ENCODE data around the gene DDX1. TPM values are rescaled to one million over a fixed set of nuclear protein-coding genes. Genes with fewer than 3 reads are reported as not detected.

Gene DDX1
- total RNA-seq, 4 donors from 2014 or later, result 23.8 to 93.1 (median 56.6) TPM

DNA sequence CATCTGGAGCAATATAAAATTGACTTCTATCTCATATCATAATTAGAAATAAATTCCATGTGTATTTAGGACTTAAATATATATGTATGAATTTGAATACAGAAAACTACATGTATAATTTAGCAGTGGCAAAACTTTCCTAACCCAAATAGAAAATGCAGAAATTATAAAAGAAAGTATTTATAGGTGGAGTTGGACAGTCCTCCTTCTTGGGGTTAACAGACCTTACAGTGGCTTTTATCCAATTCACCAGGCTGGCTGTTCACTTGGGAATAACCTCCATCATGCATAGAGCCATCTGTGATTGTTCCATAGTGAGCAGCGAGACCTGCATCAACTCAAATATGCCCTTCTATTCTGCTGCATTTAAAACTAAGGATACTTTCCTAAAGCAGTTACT is 8.3 kb downstream of the DDX1 start:
- Histone ChIP-seq H3K4me1 (no peaks in the 10 kb centered on the region), H3K27ac (no peak overlapping the region), H3K36me3 (no peaks in the 10 kb centered on the region), H3K27me3 (no peaks in the 10 kb centered on the region), H3K9me3 (no peaks in the 10 kb centered on the region), H3K4me3 (no peak overlapping the region)
- no peak for TF ChIP-seq POLR2A (IDR thresholded peaks at IDR 0.05)
- TF ChIP-seq, protein P1, sequence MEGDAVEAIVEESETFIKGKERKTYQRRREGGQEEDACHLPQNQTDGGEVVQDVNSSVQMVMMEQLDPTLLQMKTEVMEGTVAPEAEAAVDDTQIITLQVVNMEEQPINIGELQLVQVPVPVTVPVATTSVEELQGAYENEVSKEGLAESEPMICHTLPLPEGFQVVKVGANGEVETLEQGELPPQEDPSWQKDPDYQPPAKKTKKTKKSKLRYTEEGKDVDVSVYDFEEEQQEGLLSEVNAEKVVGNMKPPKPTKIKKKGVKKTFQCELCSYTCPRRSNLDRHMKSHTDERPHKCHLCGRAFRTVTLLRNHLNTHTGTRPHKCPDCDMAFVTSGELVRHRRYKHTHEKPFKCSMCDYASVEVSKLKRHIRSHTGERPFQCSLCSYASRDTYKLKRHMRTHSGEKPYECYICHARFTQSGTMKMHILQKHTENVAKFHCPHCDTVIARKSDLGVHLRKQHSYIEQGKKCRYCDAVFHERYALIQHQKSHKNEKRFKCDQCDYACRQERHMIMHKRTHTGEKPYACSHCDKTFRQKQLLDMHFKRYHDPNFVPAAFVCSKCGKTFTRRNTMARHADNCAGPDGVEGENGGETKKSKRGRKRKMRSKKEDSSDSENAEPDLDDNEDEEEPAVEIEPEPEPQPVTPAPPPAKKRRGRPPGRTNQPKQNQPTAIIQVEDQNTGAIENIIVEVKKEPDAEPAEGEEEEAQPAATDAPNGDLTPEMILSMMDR (IDR thresholded peaks at IDR 0.05), result no peak
- intact Hi-C loops (cut with DNase I; ENCODE audit: low total_unique reads), result no loop called here
- no peak for DNase-seq

DNA sequence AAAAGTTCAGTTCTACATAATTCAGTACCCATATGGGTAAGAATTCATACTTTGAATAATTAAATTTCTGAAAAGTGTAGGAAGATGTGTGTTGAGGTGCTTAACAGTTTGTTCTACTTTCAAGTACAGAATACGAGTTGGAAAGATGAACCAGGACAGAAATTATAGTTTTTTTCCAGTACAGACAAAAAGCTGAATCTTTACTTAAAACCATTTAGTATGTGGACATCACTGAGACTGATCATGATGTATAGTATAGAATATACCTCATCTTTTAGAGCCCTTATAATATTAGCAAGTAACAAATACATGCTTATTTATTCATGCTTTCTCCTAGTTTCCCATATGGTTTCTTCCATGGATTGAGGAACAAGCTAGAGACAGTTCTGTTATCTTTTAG is 10.0 kb downstream of the DDX1 start:
- H3K36me3 ChIP-seq, result no peaks in the 10 kb centered on the region
- DNase-seq, result no peak
- no peaks in the 10 kb centered on the region for H3K27me3 ChIP-seq
- H3K4me3 ChIP-seq, result no peak overlapping the region
- no peaks in the 10 kb centered on the region for H3K9me3 ChIP-seq
- H3K27ac ChIP-seq, result no peak overlapping the region
- intact Hi-C loops (cut with DNase I; ENCODE audit: low total_unique reads), result no loop called here
- TF ChIP-seq POLR2A (IDR thresholded peaks at IDR 0.05), result no peak
- TF ChIP-seq, protein P1 (IDR thresholded peaks at IDR 0.05), result no peak
- H3K4me1 ChIP-seq, result no peaks in the 10 kb centered on the region

DNA sequence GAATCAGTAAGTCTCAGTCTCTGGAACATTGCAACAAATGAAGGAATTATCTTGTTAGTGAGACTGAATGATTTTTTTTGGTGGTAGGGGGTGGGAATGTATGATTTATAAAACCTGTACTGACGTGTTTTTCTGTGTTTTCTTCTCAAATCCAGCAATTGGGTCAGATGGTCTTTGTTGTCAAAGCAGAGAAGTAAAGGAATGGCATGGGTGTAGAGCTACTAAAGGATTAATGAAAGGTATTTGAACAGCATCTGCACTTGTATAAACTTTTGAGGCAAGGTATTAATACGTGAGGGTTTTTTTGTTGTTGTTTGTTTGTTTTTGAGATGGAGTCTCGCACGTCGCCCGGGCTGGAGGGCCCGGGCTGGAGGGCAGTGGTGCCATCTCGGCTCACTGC is 10.7 kb downstream of the DDX1 start:
- TF ChIP-seq, protein P1 (IDR thresholded peaks at IDR 0.05), result no peak
- TF ChIP-seq POLR2A (IDR thresholded peaks at IDR 0.05), result no peak
- H3K36me3 ChIP-seq, result no peaks in the 10 kb centered on the region
- no peaks in the 10 kb centered on the region for H3K27me3 ChIP-seq
- H3K4me1 ChIP-seq, result no peaks in the 10 kb centered on the region
- no peak overlapping the region for H3K27ac ChIP-seq
- H3K9me3 ChIP-seq, result no peaks in the 10 kb centered on the region
- no peak for DNase-seq
- intact Hi-C loops (cut with DNase I; ENCODE audit: low total_unique reads), result no loop called here
- no peak overlapping the region for H3K4me3 ChIP-seq

DNA sequence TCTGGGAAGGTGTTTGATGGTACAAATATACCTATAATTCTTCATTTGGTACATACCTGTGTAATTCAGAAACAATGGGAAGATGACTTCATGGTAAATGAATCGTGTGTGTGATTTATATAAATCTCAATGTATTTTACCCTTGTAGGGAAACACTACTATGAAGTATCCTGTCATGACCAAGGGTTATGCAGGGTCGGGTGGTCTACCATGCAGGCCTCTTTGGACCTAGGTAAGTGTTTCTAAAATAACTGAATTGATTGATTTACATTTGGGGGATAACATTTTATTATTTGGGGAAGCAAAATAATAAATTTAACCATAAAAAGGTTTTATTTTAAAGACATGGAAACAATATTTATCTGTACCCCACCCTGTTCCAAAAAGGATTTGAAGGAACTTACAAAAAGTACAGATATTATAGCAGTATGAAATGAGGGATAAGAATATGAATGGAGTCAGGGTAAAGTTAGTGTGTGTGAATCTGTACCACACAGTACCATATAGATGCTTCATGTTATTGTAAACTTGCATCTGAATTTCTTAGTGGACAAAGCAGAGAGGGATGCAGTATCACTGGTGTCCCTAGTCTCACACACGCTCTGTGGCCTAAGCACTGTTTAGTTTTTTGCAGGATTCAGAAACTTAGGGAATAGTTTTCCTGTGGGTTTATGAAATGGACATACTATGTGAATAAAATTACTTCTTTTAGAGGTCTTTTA is 11.5 kb downstream of the DDX1 start:
- no peak for DNase-seq
- intact Hi-C loops (cut with DNase I; ENCODE audit: low total_unique reads), result no loop called here
- H3K27ac ChIP-seq, result no peak overlapping the region
- H3K4me3 ChIP-seq, result no peak overlapping the region
- no peaks in the 10 kb centered on the region for H3K4me1 ChIP-seq
- TF ChIP-seq, protein P1 (IDR thresholded peaks at IDR 0.05), result no peak
- no peak for TF ChIP-seq POLR2A (IDR thresholded peaks at IDR 0.05)
- no peaks in the 10 kb centered on the region for H3K27me3 ChIP-seq
- no peaks in the 10 kb centered on the region for H3K36me3 ChIP-seq
- H3K9me3 ChIP-seq, result no peaks in the 10 kb centered on the region

DNA sequence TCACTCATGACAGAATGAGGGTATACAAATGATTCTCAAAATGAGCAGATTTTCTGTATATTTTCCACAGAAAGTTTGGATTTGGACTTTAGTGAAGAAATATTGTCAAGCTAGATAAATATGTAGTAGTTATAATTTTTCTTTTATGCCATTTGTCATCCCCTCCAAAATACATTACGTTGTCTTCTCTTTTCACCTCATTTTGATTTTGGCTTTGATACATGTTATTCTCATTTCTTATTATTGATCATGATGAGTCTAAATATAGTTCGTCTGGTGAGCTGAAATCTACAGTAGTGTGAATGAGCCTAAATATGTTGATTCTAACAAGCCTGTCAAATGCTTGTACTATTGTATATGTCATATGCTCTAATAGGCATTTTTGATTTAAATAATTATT is 12.3 kb downstream of the DDX1 start:
- Histone ChIP-seq H3K9me3 (no peaks in the 10 kb centered on the region), H3K27ac (no peak overlapping the region), H3K27me3 (no peaks in the 10 kb centered on the region), H3K4me3 (no peak overlapping the region), H3K4me1 (no peaks in the 10 kb centered on the region), H3K36me3 (no peaks in the 10 kb centered on the region)
- TF ChIP-seq, protein P1 (IDR thresholded peaks at IDR 0.05), result no peak
- no peak for TF ChIP-seq POLR2A (IDR thresholded peaks at IDR 0.05)
- no peak for DNase-seq
- intact Hi-C loops (cut with DNase I; ENCODE audit: low total_unique reads), result no loop called here

Data from uterus (tissue), 4 donors.